T47D (cell line): ENCODE measurements around the gene SUCLG1.
A peak's percentile ranks its signal among the peaks of the same experiment; 100 is the strongest.

ENCODE experiments used
- DNase-seq, 2 experiments: peaks; one replicate each; pipeline versions ENCODE4 v3.0.0 to v3.0.0-alpha.2; 2011 to 2012; ENCODE audit warnings: low read depth in 1 of 2, low spot score in 1 of 2
- JUND ChIP-seq: IDR thresholded peaks from 2 replicates; pipeline ENCODE4 v1.6.1; 2012; ENCODE audit warnings: low read depth
- in situ Hi-C: cut with HindIII; loops from 2 replicates; pipeline ENCODE4 v1.10.0; 2016; ENCODE audit warnings: low sequenced_read_pairs, low pct_unique_long_range_greater_than_20kb

SUCLG1 gene

DNA sequence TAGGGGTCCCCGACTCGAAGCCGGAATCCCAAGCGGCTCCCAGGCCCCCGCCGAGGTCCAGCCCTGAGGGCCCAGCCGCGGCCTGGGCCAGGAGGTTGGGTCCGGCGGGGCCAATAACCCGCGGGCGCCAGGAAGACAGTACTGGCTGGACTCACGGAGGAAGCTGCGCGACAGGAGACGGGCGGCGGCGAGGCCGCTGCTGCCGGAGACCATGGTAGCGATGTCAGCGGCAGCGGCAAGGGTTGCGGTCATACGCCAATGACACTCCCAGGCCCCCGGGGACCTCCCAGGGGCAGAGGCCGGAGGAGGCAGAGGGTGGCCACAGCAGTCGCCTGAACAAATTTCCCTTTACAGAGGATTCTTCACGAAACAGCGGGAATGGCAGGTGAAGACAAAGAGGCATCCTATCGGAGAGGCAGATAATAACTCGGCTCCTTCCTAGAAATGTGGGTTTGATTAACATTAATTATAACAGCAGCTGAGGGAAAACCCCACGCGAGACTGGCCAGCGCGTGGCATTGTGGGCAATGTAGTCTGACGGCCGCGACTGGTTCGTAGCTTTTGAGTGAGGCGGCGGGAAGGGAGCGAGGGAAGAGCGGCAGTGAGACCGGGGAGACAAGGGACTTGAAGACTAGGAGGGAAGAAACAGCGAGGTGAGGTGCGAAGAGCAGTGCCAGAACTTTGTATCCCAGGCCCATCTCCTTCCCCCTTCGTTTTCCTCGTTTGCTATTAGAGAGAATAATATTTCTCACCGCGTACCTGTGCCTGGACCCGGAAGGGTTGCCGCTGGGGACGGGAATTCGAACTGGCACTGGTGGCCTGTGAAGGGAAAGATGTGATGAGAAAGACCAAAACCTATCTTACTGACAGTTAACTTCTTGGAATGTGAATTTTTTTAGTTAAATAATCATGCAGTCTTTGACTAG, at the start of gene SUCLG1:
Gene SUCLG1 (minus strand): TSS at position 263 of the 926 bp plus-strand sequence. CDS start 11 bp downstream, at position 252.
- in situ Hi-C loops, result no loop called here
- no peak for TF ChIP-seq JUND
- peak; percentile 48 to 87 for DNase-seq

DNA sequence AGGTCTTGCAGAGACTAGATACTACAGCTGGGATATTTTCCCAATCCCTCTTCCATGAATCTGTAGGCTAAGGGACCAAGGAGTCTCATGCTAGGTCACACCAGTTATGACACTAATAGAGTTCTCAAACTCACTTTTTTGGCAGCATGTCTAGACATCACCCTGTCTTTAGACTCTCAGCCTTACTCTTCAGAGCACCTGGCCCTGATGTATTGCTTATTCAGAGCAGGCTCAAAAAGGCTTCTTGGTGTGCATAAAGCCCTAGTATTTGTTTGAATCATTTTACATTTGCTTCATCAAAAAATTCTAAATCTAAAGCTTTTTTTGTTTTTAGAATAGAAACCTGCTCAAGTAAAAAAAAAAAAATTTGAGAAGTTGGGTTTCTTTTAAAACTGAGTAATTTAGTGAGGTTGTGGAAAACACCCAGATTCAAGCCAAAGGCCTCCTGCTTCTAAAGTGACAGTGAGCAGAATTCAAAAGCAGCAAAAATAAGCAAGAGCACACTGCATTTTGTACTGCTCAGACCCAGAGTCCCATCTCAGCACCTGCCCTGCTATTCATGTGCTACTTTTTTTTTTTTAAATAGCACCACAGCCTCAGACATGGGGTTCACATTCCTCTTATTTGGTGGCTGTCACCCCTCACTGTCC, 39.2 kb upstream of the SUCLG1 start:
- in situ Hi-C loops, result no loop called here

GRCh38 chr2:84497285-84497684, 38.2 kb upstream of the SUCLG1 start:
- in situ Hi-C loops, result no loop called here
- no peak for DNase-seq
- TF ChIP-seq JUND, result no peak

More for the DNA sequence above, 39.2 kb upstream of the SUCLG1 start:
- TF ChIP-seq JUND, result no peak
- no peak for DNase-seq

GRCh38 chr2:84496386-84496785, 37.3 kb upstream of the SUCLG1 start:
- in situ Hi-C loops, result no loop called here
- no peak for DNase-seq
- no peak for TF ChIP-seq JUND

- in situ Hi-C loops, result no loop called here
- DNase-seq, result peak in 1 of 2 experiments; percentile 68
- no peak for TF ChIP-seq JUND
These were observed 36.6 kb upstream of the SUCLG1 start for GRCh38 chr2:84495539-84496146.

GRCh38 chr2:84494070-84494469, 35.0 kb upstream of the SUCLG1 start:
- in situ Hi-C loops, result no loop called here
- no peak for DNase-seq
- TF ChIP-seq JUND, result no peak

DNA sequence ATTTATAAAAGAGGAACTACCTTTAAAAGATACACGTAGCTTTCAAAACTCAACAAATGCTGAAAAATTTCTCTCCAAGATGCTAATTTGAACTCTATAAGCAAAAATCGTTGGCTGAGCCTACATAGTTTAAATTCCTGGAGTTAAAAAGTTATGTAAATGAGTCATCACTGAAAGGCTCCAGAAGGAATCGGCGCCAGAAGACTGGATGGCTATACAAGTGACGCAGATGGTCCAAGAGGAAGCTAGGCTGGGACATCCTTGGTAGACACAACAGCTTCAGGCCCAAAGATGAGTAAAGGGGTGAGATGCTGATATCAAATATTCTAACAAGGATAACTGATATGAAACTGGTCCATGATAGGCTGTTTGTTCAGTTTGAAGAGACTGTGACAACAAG, 34.4 kb upstream of the SUCLG1 start:
- in situ Hi-C loops, result no loop called here

DNA sequence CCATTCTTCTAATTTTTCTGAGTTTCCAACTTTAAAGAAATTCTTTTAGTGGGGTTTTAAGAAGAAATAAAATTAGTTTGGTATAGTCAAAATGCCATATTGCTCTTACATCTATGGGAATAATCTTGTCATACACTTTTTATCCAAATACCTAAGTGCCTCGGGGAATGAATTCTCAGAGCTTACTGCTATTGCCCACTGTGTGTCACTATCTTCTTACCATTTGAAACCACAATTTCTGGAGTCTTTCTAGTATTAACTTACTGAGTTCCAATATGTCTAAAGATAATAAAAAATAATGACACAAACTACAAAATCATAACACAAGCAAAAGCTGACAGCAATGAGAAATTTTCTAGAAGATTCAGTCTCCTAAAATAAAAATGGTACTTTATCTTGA, 33.5 kb upstream of the SUCLG1 start:
- no peak for TF ChIP-seq JUND
- DNase-seq, result no peak
- in situ Hi-C loops, result no loop called here

More for the DNA sequence above, 34.4 kb upstream of the SUCLG1 start:
- no peak for TF ChIP-seq JUND
- DNase-seq, result no peak

GRCh38 chr2:84491741-84492140, 32.7 kb upstream of the SUCLG1 start:
- DNase-seq, result no peak
- in situ Hi-C loops, result no loop called here
- TF ChIP-seq JUND, result no peak

- TF ChIP-seq JUND, result no peak
- in situ Hi-C loops, result no loop called here
These were observed 32.2 kb upstream of the SUCLG1 start for GRCh38 chr2:84491256-84491655.

GRCh38 chr2:84487298-84487996, 28.4 kb upstream of the SUCLG1 start:
- no peak for TF ChIP-seq JUND
- in situ Hi-C loops, result no loop called here
- no peak for DNase-seq

More at GRCh38 chr2:84491256-84491655, 32.2 kb upstream of the SUCLG1 start:
- DNase-seq, result no peak

DNA sequence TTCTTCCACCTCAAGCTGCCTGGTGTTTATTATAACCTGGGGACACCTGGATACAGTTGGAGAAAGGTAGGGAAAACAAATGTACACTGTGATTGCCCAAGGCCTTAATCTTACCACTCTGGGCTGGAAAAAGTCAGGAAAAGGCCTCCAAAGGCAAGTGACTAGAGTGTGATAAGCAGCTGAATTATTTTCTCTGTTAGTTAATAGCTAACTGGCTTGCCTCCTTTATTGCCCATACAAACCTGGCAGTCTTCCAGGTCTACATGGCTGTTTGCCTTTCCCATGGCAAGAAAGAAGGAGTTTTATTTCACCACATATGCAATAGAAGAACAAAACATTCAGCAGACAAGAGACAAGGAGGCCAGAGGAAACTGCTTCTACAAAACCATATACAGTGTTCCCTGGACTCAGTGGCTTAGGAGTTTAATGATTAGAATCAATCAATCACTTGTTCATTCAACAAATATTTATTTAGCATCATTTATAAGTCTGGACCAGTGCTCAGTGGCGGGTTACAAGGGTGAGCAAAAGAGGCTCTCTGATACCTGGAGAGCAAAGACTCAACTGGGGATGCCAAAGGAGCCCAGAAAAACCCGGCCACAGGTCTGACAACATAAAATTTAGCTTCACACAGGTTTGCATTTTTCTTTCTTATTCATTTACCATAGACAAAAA, 27.5 kb upstream of the SUCLG1 start:
- TF ChIP-seq JUND, result no peak
- in situ Hi-C loops, result no loop called here

More for the DNA sequence above, 27.5 kb upstream of the SUCLG1 start:
- DNase-seq, result peak in 1 of 2 experiments; percentile 36
